Iris pigment epithelial cell (primary cell): ENCODE results near the gene ASCL1.

Experiments used
- DNase-seq: peaks from one replicate; pipeline ENCODE4 v3.0.0-alpha.2; 2011; ENCODE audit warnings: low read depth

The ASCL1 gene

DNA sequence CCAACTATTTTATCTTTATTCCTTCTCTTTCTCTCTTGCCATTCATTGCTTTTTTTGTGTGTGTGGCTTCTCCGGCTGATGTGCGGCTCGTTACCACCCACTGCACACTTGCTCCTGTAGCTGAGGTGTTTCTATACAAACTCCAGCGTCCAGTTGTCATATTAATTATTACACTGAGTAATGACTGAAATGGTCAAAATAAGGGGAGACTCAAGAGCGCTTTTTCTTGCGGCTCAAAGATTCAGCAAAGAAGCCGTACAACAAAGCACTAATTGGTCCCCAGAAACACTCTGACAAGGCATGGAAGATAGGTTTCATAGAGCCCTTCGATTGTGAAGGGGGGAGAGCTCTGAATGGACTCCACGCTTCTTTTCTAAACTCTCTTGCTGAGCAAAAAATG lies 5.6 kb upstream of the ASCL1 start:
- DNase-seq: no peak

DNA sequence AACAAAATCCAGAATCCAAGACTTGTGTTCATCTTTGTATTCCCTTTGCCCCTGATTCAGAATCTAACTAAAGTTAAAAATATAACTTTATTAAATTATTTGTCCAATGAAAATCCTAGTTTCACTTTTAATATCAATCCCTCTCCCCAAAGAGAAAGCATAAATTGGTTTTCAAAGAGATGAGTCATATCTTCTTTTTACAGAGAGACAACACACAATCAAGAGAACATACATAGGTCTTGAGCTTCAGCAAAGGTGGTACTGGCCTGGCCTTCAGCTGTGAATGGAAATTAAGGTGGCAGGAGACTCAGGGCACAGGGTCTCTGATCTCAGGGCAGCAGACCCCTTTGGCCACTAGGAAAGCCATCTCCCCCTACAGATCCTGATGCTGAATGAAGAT lies 4.3 kb upstream of the ASCL1 start:
- DNase-seq: no peak

DNA sequence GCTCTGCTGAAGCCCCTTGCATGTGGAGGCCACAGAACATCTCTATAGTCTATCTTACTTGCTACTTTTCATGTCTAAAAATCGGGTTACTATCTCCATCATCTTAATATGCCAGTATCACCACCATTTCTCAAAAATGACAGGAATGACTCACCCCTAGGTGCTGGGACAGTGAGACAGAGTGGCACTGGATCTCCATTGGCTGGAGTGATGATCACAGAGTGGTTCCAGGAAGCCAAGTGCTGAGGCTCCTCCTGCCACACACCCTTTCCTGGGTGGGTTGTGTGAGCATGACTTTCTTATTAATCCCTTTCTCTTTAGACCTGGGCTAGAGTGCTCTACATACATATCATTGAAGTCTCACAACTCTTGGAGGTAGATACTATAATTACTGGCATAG lies 3.3 kb upstream of the ASCL1 start:
- no peak for DNase-seq

DNA sequence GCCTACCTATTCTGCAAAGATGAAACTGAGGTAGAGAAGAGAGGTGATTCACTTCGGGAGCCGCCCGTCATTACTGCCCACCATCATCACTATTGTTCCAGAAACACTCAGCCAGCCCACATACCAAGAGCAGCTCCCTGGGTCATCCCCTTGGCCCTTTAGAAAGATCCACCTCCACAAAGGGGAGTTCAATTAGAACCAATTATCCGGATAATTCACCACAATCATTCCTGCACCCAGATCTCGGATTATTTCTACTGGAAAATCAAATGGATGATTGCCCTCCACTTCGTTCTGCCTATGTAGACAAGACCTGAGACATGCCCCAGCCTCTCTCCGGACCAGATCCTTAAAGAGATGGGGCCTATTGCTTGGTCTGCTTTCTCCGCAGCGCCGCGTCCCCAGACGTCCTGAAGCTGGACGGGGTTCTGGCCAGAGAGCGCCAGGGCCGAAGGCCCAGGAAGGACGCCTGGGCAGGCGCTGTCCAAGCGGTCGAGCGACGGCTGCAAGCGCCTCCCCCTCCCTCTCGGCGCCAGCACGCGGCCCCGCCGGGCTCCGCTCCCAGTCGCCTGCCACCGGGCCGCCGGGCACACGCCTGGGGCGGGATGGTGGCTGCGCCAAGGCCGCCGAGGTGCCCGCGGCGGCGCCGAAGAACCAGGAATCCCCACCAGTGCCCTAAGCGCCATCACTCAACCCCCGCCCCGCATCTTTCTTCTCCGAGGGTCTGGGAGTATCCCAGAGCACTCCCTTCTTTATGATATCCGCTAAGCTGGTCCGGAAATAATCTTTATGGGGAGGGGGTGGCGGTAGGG lies 1.3 kb upstream of the ASCL1 start:
- no peak for DNase-seq

DNA sequence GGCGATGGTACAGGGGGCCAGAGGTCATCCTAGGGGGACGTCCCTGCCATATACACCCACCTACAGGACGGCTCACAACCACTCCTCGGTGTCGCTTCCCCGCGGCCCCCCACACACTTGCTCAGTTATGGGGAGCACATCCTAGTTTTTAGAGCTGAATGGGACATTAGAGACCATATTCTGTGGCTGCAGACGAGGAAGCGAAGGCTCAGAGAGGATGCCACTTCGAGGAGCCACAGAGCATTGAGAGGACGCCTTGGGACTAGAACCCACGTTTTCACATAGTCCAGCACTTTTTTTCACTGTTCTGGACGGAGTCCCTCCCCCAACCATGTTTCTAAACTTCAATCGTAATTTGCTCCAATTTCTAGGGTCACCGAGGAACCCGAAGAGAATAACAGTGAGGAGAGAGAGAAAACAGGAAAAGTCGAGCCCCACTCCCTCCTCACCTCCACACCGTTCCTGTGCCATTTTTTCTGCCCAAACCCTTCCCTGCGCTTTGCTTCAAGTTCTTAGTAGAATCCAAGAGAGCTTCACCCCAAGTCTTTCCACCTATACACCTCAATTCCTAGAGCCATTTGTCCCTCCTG lies 641 bp upstream of the ASCL1 start:
- no peak for DNase-seq

DNA sequence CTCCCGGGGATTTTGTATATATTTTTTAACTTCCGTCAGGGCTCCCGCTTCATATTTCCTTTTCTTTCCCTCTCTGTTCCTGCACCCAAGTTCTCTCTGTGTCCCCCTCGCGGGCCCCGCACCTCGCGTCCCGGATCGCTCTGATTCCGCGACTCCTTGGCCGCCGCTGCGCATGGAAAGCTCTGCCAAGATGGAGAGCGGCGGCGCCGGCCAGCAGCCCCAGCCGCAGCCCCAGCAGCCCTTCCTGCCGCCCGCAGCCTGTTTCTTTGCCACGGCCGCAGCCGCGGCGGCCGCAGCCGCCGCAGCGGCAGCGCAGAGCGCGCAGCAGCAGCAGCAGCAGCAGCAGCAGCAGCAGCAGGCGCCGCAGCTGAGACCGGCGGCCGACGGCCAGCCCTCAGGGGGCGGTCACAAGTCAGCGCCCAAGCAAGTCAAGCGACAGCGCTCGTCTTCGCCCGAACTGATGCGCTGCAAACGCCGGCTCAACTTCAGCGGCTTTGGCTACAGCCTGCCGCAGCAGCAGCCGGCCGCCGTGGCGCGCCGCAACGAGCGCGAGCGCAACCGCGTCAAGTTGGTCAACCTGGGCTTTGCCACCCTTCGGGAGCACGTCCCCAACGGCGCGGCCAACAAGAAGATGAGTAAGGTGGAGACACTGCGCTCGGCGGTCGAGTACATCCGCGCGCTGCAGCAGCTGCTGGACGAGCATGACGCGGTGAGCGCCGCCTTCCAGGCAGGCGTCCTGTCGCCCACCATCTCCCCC lies 777 bp downstream of the ASCL1 start:
- DNase-seq: peak; percentile 60

DNA sequence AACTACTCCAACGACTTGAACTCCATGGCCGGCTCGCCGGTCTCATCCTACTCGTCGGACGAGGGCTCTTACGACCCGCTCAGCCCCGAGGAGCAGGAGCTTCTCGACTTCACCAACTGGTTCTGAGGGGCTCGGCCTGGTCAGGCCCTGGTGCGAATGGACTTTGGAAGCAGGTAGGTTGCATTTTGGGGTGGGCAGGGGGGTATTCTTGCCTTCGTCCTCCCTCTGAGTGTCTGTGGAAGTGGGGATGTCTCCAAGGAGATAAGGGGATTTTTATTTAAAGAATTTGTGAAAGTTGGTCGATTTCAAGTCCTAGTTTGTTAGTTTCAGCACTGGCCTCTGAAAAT lies 1.3 kb downstream of the ASCL1 start:
- DNase-seq: no peak

DNA sequence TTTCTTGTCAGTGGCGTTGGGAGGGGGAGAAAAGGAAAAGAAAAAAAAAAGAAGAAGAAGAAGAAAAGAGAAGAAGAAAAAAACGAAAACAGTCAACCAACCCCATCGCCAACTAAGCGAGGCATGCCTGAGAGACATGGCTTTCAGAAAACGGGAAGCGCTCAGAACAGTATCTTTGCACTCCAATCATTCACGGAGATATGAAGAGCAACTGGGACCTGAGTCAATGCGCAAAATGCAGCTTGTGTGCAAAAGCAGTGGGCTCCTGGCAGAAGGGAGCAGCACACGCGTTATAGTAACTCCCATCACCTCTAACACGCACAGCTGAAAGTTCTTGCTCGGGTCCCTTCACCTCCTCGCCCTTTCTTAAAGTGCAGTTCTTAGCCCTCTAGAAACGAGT lies 1.9 kb downstream of the ASCL1 start:
- DNase-seq: no peak

DNA sequence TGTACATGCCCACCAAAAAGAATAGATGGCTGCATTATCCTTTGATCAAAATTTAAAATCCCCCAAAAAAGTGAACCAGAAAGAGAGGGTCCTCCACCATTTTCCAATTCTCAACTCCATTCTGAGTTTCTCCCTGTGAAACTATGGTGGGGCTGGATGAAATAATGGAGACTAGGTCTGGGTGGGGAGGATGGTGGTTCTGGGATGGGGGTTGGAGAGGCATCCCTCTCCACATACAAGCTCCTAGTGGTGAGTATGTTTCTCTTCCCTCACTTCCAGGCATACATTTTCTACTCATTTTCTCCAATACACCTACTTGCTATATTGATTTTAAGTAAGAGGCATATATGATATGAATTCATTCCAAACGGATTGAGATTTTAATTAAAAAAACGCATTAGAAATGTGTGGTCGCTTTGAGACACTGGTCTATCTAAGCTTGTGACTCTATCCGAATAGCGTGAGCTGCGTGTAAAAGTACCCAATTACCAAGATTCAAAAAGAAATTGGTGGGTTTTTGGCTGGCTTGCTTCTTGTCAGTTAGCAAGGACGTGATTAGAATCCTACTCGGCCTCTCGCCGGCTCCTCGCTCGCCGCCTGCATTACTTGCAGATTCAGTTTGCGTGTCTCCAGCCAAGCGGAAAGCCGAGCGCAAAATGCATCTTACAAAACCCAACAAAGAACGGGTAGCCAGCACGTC lies 3.4 kb downstream of the ASCL1 start:
- DNase-seq: no peak

DNA sequence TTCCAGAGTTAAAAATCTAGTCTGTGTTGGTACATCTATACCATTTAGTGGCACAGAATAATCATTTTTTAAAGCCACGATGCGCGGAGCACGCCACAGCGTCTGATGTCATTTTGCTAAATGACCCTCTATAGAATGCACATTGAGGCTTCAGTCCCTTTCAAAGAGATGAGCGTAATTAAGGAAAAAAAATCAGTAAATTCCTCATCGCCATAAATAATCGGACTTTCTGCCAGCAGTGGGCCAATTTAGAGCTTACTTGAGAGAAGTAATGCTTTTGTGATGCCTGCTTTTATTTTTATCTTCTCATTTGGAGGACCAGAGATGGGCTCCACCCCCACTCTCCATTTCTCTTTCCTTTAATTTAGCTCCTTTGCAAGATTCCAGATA lies 4.0 kb downstream of the ASCL1 start:
- no peak for DNase-seq

DNA sequence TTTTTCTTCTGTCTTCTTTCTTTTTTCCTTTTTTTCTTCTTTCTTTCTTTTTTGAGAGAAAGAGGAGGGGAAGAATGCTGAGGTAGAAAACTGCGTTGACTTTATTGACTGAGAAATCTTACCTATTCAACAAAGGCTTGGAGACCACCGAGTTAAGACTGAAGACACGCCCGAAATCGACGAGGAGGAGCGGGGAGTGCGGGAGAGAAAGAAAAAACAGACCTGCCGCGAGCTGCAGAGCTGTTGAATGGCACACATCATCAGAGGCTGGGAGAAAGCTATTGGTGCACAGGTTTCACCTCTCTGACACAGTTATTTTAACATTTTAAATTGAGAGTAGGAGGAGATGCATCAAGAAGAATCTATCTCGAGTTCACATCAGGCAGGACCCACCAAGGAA lies 5.1 kb downstream of the ASCL1 start:
- DNase-seq: no peak

DNA sequence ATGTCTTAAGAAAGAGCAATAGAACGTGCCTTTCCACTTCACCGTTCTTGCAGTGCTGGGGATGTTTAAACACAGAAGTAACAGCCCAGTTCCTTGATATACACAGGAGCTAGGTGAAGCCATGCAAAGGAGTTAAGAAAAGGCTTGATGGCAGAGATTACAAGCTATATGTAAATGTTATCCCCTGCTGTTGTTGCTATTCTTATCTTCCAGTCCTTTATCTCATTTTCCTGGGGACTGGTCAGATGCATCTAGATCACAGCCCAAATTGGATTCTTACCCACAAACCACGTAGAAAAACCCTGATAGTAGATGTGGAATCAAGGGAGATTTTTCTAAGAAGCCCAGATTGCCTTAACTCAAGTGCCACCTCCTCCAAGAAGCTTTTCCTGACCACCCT lies 5.5 kb downstream of the ASCL1 start:
- no peak for DNase-seq

DNA sequence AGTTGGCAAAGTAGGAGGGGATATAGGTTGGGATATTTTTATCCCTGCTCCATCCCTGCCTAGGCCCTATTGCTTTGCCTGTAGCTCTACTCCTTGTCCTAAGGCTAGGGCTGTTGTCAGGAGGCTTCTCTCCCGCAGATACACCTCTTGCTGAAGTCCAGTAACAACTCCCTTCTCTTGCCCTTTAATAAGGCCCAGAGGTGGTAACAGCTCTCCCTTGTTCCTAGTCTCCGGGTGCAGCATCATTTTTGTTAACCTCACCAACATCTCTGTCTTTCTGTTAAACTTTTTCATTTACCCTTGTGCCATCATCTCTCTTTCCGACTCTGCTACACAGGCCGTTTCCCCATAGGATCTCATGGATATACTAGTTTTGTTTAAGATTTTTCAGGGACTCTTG lies 6.3 kb downstream of the ASCL1 start:
- DNase-seq: no peak

DNA sequence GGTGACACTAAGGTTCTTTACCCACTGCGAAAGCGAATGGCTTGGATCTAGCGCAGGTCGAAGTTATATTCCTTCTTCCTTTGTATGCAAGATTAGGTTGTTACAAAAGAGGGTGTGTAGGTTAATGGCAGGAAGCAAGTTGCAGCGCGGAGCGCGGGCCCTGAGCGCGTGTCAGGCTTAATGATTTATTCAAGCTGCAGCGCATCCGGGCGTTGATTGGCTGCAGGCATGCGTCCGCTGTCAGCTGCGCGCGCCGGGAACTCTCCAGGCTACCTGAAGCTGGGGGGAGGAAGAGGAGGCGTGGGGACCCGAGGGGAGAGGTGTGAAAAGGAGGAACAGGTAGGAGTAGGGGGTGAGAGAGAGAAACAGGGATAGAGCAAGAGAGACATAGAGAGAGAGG lies 7.4 kb downstream of the ASCL1 start:
- no peak for DNase-seq

DNA sequence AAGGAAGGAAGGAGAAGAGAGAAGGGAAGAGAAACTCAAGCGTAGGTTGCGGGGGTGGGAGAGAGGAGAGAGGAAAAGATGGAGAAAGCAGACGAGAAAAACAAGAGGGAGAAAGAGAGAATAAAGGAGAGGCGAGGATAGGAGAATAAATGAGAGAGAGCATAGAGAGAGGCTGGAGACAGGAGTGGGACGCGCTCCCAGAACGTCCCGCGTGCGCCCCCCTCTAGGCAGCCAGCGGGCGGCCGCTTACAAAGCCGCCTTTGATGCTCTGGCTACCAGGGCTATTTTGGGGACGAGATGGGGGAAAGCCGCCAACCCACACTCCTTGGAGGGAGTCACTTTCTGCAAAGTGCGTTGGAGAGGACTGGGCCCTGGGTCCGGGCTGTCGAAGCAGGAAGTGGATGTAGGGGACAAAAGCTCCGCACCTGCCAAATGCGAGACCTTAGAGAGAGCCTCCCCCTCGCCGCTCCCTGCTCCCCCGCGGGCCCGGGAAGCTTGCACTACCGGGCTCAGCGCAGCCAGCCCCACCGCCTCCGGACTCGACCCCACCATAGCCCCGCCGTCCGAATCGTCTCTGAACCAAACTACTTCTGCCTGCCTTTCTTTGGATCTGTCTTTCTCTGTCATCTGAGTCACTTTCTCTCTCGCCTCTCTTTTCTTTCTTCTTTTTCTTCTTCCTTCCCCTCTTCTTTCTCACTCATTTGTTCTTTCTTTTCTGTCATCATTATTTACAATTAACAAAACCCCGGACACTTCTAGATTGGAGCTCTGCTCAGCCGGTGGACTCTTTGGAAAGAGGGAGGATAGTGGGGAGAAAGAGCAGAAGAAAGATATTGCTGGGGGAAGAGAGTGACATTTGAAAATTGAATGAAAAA lies 8.0 kb downstream of the ASCL1 start:
- no peak for DNase-seq

DNA sequence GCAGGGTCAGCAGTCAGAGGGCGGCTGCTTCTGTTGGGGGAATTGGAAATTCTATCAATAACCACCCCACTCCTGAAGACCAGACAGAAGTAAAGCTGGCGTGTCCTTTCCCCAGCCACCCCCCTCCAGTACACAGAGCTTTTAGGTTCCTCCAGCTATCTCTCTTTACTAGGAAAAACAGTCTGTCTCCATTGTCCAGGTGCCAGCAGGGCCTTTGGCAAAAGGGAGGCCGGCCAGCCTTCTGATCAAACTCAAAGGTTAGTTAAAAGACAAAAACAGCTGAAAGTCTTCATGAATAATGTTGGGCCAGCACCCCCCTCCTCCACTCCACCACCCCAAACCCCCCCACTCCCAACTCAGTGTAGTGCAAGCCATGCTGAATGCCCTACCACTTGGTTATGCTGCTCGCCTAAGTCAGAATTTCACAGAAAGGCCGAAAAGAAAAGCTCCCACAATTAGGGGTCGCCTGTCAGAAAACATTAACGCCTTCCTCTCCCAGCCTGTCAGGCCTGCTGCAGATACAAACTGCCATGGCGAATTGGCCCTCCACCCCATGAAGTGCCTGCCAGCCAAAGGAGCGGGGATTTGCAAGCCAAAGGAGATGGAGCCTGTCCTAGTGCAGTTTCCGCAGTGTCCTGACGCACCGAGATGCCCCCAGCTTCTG lies 8.9 kb downstream of the ASCL1 start:
- DNase-seq: no peak

DNA sequence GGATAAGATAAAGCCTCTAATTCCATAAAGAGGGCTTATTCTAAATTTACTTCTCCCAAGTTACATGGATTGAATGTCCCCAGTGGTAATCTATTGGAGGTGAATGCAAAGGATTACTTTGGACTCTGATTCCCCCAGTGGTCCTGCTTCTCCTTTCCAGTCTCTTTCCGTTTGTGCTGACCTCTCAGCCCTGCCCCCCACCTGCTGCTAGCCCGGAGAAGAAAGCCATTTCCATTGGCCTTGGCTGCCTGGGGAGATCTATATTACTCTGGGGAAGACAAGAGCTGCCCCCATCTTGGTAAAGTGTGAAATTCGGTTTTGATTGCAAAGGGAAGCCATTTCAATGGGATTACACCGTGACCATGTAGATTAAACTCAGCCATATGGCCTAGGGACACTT lies 13.3 kb downstream of the ASCL1 start:
- no peak for DNase-seq

DNA sequence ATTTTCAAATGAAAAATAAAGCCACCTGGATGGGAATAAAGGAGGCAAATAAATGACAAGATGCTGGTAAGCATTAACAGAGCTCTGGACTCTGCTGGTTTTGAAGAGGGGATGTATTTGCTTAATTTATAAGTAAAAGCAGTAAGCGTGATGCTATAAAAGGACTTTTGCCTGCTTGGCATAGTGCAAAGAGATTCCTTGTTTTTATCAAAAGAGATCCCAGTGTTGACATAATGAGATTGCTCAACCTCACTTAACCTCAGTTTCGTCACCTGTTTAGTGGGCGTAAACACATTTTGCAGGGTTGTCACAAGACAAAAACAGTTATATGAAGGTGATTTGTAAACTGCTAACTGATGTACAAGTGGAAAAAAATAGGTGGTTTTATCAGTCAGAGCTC lies 13.8 kb downstream of the ASCL1 start:
- no peak for DNase-seq

DNA sequence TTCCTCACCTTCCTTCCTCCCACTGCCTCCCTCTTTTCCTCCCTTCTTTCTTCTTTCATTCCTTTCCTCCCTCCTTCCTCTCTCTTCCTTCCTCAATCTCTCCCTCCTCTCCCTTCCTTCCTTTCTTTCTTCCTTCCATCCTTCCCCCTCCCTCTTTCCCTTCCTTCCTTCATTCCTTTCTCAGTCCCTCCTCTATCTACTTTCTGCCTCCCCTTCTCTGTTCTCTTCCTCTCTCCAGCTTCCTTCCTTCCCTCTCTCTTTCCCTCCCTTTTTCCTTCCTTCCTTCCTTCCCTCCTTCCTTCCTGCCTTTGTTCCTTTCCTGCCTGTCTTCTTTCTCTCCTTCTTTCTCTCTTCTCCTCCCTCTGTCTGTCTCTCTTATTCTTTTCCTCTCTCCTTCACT lies 16.1 kb downstream of the ASCL1 start:
- no peak for DNase-seq

DNA sequence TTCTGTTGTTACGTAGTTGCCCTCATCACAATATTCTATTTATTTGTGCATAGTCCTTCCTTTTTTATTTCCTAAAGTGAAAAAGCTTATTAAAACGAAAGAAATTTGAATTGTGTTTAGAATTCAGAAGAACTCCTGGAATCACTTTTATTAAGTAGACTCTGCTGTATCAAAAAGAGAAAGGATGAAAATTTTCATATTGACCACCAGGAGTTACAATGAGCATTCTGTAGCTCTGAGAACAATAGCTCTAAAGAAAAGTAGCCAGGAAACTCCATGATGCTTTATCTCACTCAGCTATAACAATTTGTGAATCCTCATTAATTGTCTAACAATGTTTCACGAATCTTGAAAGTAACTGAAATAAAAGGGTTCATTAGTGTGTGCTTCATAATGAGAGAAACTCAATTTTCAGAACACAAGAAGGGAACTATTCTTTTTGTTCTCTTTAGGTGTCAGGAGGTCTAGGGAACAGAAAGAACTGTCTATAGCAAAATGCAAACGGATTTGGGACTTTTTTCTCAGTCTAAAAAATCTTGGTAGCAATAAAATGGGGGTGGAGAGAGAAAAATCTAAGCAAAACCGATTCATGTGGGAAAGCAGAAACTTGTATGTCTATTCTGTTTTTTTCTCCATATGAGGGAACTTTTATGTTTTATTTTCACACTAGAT lies 19.3 kb downstream of the ASCL1 start:
- no peak for DNase-seq
